ENCODE measurements around the gene SYNGR1. TPM values are rescaled to one million over a fixed set of nuclear protein-coding genes. Genes with fewer than 3 reads are reported as not detected.

Gene SYNGR1
- total and polyA plus RNA-seq, 2 of the 8 experiments (the other 6 are each of a cell fraction or from before 2014, with no cell fraction given) = 32.5 to 84.7 TPM

DNA sequence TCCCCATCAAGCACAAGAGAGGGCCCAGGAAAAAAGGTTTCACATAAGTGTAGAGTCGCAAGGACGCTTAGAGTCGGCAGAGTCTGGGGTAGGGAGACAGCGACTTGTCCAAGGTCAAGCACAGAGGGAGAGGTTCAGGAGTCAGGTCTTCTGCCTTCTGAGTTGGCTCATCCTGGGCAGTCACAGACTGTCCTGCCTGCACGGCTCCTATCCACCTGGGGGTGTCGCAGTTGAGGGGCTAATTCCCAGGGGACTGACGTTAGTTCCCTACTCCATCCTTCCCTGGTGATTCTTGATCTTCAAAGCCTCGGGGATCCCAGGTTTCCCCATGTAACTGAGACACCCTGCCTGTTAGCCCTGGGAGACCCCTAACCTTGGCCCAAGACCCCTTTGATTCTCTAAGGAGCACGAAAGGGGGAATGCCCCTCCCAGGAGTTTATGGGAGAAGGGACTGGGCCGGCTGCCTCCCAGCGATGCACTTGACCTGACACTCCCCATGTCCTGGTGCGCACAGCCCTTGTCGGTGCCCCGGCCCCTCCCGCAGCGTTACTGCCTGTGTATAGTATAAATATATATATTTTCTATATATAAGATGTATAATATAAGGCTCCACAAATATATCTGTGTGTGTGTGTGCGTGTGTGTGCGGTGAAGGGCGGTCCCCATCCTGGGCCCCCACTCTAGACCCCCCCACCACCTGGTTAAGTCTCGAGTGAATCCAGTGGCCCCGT, 35.1 kb downstream of the SYNGR1 start:
- Histone ChIP-seq H3K4me3 (ENCODE audit: extremely low read depth in 1 of 4, insufficient read depth in 2 of 4, low read depth in 3 of 4, low read length in 4 of 4) (no peak overlapping the region), H3K4me1 (replicated peaks in 1 of 4; ENCODE audit: control insufficient read depth in 3 of 4, insufficient read depth in 4 of 4, low read length in 3 of 4) (peaks cover 0 to 10% (median 0%) of the 10 kb centered on the region in 4 experiments; a peak in 3 of 7 replicates), H2BK5ac (ENCODE audit: low read depth, low read length) (no peak overlapping the region), H3K23ac (ENCODE audit: insufficient read length) (no peak overlapping the region), H3K27me3 (replicated peaks in 1 of 4; ENCODE audit: control insufficient read depth in 3 of 4, extremely low read depth in 1 of 4, insufficient read depth in 3 of 4, low read length in 3 of 4) (peaks cover 0 to 12% (median 12%) of the 10 kb centered on the region in 4 experiments; a peak in 5 of 7 replicates), H3K27ac (ENCODE audit: low read depth, low read length) (no peak overlapping the region), H2BK120ac (replicated peaks; ENCODE audit: low read depth, low read length) (no peak overlapping the region), H2BK12ac (ENCODE audit: low read depth, low read length) (no peak overlapping the region), H3K9ac (replicated peaks in 1 of 4; ENCODE audit: extremely low read depth in 1 of 4, low read depth in 3 of 4, low read length in 3 of 4) (no peak overlapping the region), H2AK5ac (ENCODE audit: low read depth, low read length) (no peak overlapping the region), H3K79me2 (ENCODE audit: control insufficient read depth in 1 of 2, insufficient read depth in 2 of 2, low read length in 2 of 2) (no peaks in the 10 kb centered on the region), H3K56ac (replicated peaks; ENCODE audit: insufficient read length, low read depth, low read length) (no peak overlapping the region), H3K18ac (ENCODE audit: extremely low read depth, low read length) (no peak overlapping the region), H2AFZ (ENCODE audit: low read length) (no peak overlapping the region), H3K79me1 (ENCODE audit: low read depth, low read length) (no peaks in the 10 kb centered on the region), H3K9me3 (ENCODE audit: insufficient read depth in 2 of 2, low read depth in 1 of 2, low read length in 1 of 2) (no peaks in the 10 kb centered on the region), H3K23me2 (ENCODE audit: low read depth, low read length) (peaks cover 7% of the 10 kb centered on the region), H3K4ac (replicated peaks; ENCODE audit: insufficient read length, low read depth, low read length) (no peak overlapping the region), H3K36me3 (ENCODE audit: control insufficient read depth in 2 of 4, insufficient read depth in 4 of 4, low read length in 3 of 4) (no peaks in the 10 kb centered on the region), H2BK20ac (ENCODE audit: low read length) (no peak overlapping the region), H4K8ac (ENCODE audit: extremely low read depth, insufficient read depth, low read length) (no peak overlapping the region), H2BK15ac (ENCODE audit: low read length) (no peak overlapping the region), H3K4me2 (ENCODE audit: insufficient read depth in 1 of 2, low read depth in 2 of 2, low read length in 2 of 2) (no peak overlapping the region), H4K91ac (replicated peaks; ENCODE audit: insufficient read length, low read length) (no peak overlapping the region), H4K20me1 (replicated peaks in 1 of 2; ENCODE audit: control insufficient read depth in 1 of 2, insufficient read depth in 2 of 2, low read length in 2 of 2) (peaks cover 0 to 2% of the 10 kb centered on the region in 2 experiments), H3K14ac (ENCODE audit: insufficient read length) (no peak overlapping the region), H4K5ac (ENCODE audit: insufficient read length, low read depth, low read length) (no peak overlapping the region)
- 61% methylated on average over 21 of the region's 21 CpGs; no CpG with 5 or more reads in 1 of the 2 experiments for WGBS, 2 experiments (ENCODE audit: extremely low coverage in 1 of 2, insufficient coverage in 1 of 2, insufficient read length in 1 of 2, insufficient replicate concordance in 2 of 2, low coverage in 1 of 2, low lambda C conversion rate in 2 of 2, missing lambda C conversion rate in 1 of 2)
- DNase-seq (ENCODE audit: low read depth in 1 of 2, low spot score in 2 of 2) (peak in 1 of 2 experiments; percentile 83), FAIRE-seq (peak; percentile 77)
- ChIA-PET CTCF (ENCODE audit: partially characterized antibody) (interaction anchor here (0.7 to 1.5 kb wide), 9 partner anchors 14 to 94 kb away, joined by 3 to 4 read pairs (median 3); no protein-coding TSS in a partner anchor), POLR2A (ENCODE audit: partially characterized antibody) (interaction anchor here (0.9 to 2.7 kb wide), 5 partner anchors 20 to 73 kb away, joined by 3 to 8 read pairs (median 4); partner anchors contain the start of gene RPL3)
- TF ChIP-seq RFX5 (IDR thresholded peaks at IDR 0.05; ENCODE audit: borderline replicate concordance, low read depth, low read length) (no peak), TCF12 (IDR thresholded peaks at IDR 0.05; ENCODE audit: low read depth, low read length) (no peak), SIN3A (conservative IDR thresholded peaks at IDR 0.05 in 1 of 2, IDR thresholded peaks at IDR 0.05 in 1 of 2; ENCODE audit: low read depth in 1 of 2, low read length in 2 of 2) (0 out of 4 replicates have a peak, but pooled peaks of 1 of the 2 experiments have one; percentile 25), HDAC2 (IDR thresholded peaks at IDR 0.05; ENCODE audit: borderline replicate concordance in 1 of 2, low read depth in 2 of 2, low read length in 2 of 2) (no peak), NANOG (IDR thresholded peaks at IDR 0.05; ENCODE audit: insufficient read depth, low read depth, low read length, poor library complexity, severe bottlenecking) (no peak), TBP (IDR thresholded peaks at IDR 0.05; ENCODE audit: low read depth, low read length) (no peak), HDAC6 (IDR thresholded peaks at IDR 0.05; ENCODE audit: low read depth, low read length) (no peak), RAD21 (IDR thresholded peaks at IDR 0.05 in 1 of 2, conservative IDR thresholded peaks at IDR 0.05 in 1 of 2; ENCODE audit: low read depth in 2 of 2, low read length in 2 of 2) (peak; percentile 57 to 67), BCL11A (IDR thresholded peaks at IDR 0.05; ENCODE audit: low read depth in 2 of 2, low read length in 2 of 2) (no peak)
